Osteocyte (in vitro differentiated cells): ENCODE results near the gene TSSK2. TPM values are rescaled to one million over a fixed set of nuclear protein-coding genes. Genes with fewer than 3 reads are reported as not detected.

Source experiments
- DNase-seq: peaks from one replicate; pipeline ENCODE4 v3.0.0; 2021; ENCODE audit warnings: mixed read lengths; ENCODE audit not compliant: unreplicated experiment; ENCODE audit errors: extremely low spot score
- H3K27ac Mint-ChIP-seq: one replicate; pipeline ENCODE4 v1.8.0; 2021; ENCODE audit warnings: mild to moderate bottlenecking, mixed read lengths; ENCODE audit not compliant: unreplicated experiment
- H3K27me3 Mint-ChIP-seq: one replicate; pipeline ENCODE4 v1.8.0; 2021; ENCODE audit warnings: mixed read lengths; ENCODE audit not compliant: unreplicated experiment
- H3K36me3 Mint-ChIP-seq: one replicate; pipeline ENCODE4 v1.8.0; 2021; ENCODE audit warnings: mixed read lengths; ENCODE audit not compliant: unreplicated experiment
- H3K4me1 Mint-ChIP-seq: one replicate; pipeline ENCODE4 v1.8.0; 2021; ENCODE audit warnings: mixed read lengths; ENCODE audit not compliant: unreplicated experiment
- H3K4me3 Mint-ChIP-seq: one replicate; pipeline ENCODE4 v1.8.0; 2021; ENCODE audit warnings: mild to moderate bottlenecking, moderate library complexity, mixed read lengths; ENCODE audit not compliant: unreplicated experiment
- H3K9me3 Mint-ChIP-seq: one replicate; pipeline ENCODE4 v1.8.0; 2021; ENCODE audit warnings: mixed read lengths; ENCODE audit not compliant: unreplicated experiment
- total RNA-seq: library from RNA; stranded (reverse); gene quantifications from 2 replicates; pipeline ENCODE4 v1.2.1, GENCODE V29; 2021
- TF ChIP-seq, protein P1 (sequence below): fragments of 200-600 bp; sonication (generic); IDR thresholded peaks from 2 replicates; pipeline ENCODE4 v1.5.0; 2021; ENCODE audit warnings: antibody characterized with exemption, mild to moderate bottlenecking, moderate library complexity

TSSK2 gene
- total RNA-seq, 1 donor from 2014 or later: not detected

DNA sequence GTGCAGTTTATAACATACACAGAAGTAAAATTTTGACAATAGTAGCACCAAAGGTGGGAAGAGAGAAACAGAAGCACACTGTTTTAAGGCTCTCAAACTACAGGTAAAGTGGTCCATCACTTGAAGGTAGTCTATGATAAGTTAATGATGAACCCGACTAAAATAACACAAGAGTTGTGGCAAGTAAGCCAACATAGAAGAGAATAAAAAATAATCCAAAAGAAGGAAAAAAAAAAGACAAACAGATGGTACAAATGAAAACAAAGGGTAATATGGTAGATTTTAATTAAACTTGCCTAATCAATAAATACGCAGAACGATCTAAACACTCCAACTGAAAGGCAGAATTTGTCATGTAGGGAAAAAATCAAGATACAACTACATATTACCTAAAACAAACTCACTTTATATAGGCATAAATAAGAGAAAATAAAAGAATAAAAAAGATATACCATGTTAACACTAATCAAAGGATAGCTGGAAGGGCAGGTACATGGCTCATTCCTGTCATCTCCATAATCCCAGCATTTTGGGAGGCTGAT is 40.5 kb upstream of the TSSK2 start:
- TF ChIP-seq, protein P1, sequence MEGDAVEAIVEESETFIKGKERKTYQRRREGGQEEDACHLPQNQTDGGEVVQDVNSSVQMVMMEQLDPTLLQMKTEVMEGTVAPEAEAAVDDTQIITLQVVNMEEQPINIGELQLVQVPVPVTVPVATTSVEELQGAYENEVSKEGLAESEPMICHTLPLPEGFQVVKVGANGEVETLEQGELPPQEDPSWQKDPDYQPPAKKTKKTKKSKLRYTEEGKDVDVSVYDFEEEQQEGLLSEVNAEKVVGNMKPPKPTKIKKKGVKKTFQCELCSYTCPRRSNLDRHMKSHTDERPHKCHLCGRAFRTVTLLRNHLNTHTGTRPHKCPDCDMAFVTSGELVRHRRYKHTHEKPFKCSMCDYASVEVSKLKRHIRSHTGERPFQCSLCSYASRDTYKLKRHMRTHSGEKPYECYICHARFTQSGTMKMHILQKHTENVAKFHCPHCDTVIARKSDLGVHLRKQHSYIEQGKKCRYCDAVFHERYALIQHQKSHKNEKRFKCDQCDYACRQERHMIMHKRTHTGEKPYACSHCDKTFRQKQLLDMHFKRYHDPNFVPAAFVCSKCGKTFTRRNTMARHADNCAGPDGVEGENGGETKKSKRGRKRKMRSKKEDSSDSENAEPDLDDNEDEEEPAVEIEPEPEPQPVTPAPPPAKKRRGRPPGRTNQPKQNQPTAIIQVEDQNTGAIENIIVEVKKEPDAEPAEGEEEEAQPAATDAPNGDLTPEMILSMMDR: no peak
- H3K36me3 Mint-ChIP-seq: peaks cover 8% of the 10 kb centered on the region
- DNase-seq: no peak
- H3K27ac Mint-ChIP-seq: no peak overlapping the region
- H3K4me1 Mint-ChIP-seq: peaks cover 15% of the 10 kb centered on the region
- no peaks in the 10 kb centered on the region for H3K27me3 Mint-ChIP-seq
- H3K9me3 Mint-ChIP-seq: no peaks in the 10 kb centered on the region
- H3K4me3 Mint-ChIP-seq: no peak overlapping the region

DNA sequence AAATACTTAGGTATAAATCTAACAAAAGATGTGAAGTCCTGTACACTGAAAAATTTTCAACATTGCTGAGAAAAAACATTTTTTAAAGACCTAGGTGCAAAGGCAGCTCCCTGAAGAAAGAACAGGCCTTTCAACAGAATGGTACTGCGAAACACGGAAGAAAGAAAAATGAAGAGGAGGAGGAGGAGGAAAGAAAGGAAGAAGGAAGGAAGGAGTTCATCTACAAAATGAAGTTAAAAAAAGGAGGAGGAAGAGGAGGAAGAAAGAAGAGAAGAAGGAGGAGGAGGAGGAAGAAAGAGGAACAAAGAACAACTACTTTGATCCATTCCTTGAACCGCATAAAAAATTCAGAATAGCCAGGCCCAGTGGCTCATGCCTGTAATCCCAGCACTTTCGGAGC is 38.4 kb upstream of the TSSK2 start:
- Mint-ChIP-seq H3K4me1 (peaks cover 4% of the 10 kb centered on the region), H3K36me3 (peaks cover 12% of the 10 kb centered on the region), H3K27me3 (no peaks in the 10 kb centered on the region), H3K27ac (no peak overlapping the region), H3K4me3 (no peak overlapping the region), H3K9me3 (no peaks in the 10 kb centered on the region)
- DNase-seq: no peak
- TF ChIP-seq, protein P1: no peak

DNA sequence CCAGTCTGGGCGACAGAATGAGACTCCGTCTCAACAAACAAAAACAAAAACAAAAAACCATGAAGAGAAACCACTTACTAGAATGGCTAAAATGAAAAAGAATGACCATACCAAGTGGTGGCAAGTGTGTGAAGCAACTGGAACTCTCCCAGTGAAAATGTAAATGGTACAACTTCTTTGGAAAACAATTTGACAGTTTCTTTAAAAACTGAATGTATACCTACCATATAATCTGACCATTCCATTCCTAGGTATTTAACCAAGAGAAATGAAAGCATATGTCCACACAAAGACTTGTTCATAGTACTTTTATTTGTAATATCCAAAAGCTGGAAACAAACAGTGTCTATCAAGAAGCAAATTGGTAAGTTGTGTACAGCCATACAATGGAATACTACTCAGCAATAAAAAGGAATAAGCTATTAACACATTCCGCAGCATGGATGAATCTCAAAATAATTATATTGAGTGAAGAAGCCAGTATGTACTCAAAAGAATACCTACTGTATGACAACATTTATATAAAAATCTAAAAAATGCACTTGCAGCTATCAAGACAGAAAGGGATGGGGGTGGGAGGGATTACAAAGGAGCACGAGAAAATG is 36.6 kb upstream of the TSSK2 start:
- TF ChIP-seq, protein P1: no peak
- H3K4me1 Mint-ChIP-seq: peaks cover 10% of the 10 kb centered on the region
- H3K9me3 Mint-ChIP-seq: no peaks in the 10 kb centered on the region
- H3K27me3 Mint-ChIP-seq: no peaks in the 10 kb centered on the region
- no peak overlapping the region for H3K4me3 Mint-ChIP-seq
- H3K27ac Mint-ChIP-seq: no peak overlapping the region
- H3K36me3 Mint-ChIP-seq: peaks cover 6% of the 10 kb centered on the region
- no peak for DNase-seq

DNA sequence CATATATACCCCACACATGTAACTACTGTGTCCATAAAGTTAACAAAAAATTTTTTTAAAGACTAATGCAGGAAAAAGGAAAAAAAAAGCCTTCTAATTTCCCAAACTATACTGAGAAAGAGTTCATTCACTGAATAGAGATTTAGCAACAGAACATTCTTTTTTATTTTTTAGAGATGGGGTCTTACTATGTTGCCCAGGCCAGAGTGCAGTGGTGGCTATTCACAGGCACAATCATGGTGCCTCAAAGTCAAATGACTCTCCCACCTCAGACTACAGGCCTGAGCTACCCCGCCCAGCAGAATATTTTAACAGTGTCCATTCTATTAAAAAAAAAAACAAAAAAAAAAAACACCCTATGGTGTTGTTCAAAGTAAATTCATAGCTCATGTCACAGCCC is 34.6 kb upstream of the TSSK2 start:
- Mint-ChIP-seq H3K27me3 (no peaks in the 10 kb centered on the region), H3K9me3 (no peaks in the 10 kb centered on the region), H3K4me3 (no peak overlapping the region), H3K27ac (no peak overlapping the region), H3K36me3 (peaks cover 6% of the 10 kb centered on the region), H3K4me1 (peaks cover 10% of the 10 kb centered on the region)
- no peak for DNase-seq
- TF ChIP-seq, protein P1: no peak

DNA sequence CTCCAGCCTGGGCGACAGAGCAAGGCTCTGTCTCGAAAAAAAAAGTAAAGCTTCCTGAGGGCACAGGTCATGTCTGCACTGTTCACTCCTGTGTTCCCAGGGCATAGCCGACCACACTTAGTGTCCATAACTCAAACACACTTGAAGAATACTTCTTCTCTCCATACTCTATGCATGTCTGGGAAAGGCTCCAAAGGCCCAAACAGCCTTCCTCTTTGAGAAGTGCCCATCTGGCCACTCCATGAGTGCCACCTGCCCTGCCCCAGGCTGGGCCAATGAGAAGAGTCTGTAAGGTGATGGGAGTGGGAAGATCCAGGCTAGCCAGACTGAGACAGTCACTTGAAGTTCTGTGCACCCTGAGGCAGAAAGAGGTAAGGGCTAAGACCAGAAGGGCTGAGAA is 33.6 kb upstream of the TSSK2 start:
- Mint-ChIP-seq H3K36me3 (peaks cover 6% of the 10 kb centered on the region), H3K4me3 (no peak overlapping the region), H3K4me1 (peaks cover 10% of the 10 kb centered on the region), H3K27me3 (no peaks in the 10 kb centered on the region), H3K9me3 (no peaks in the 10 kb centered on the region), H3K27ac (no peak overlapping the region)
- DNase-seq: no peak
- TF ChIP-seq, protein P1: no peak
